Sigmoid colon (tissue), 3 donors: Measurements from ENCODE around the gene AGAP9.
"Not testable (repeated sequence)": the region's sequence is repeated elsewhere in the genome, so short reads cannot be mapped to it uniquely, and the experiment has no call there.

Source experiments
- POLR2A ChIP-seq, 2 donors: fragments of 450-650 bp; IDR thresholded peaks; one replicate each; pipeline ENCODE4 v1.6.1; 2016; ENCODE audit warnings: antibody characterized with exemption in 2 of 2, mild to moderate bottlenecking in 2 of 2, moderate library complexity in 2 of 2
- TF ChIP-seq, protein P1 (sequence below), 4 experiments: fragments of 450-650 bp in 3 of 4; fragments of 200-600 bp in 1 of 4; IDR thresholded peaks; one replicate each; pipeline ENCODE4 v1.5.1; 2016 to 2019; ENCODE audit warnings: antibody characterized with exemption in 4 of 4, mild to moderate bottlenecking in 3 of 4, moderate library complexity in 2 of 4

DNA sequence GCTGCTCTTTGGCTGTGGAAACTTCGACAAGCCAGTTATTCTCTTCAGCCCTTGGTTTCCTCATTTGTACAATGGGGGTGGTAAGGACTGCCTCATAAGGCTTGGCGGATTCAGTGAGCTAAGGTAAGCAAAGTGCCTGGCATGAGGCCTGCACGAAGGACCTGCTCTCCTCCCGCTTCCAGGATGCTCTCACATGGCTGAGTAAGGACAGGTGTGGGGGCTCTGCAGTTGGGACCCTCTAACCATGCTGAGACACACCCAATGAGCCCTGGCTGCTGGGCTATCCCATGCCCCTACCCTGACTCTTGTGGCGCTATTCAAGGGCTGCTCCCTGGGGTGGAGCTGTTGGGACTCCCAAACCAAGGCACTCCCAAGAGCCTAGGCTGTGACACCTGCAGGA lies 48.3 kb downstream of the AGAP9 start:
- not testable (repeated sequence) for TF ChIP-seq POLR2A (IDR thresholded peaks at IDR 0.05)
- TF ChIP-seq, protein P1, sequence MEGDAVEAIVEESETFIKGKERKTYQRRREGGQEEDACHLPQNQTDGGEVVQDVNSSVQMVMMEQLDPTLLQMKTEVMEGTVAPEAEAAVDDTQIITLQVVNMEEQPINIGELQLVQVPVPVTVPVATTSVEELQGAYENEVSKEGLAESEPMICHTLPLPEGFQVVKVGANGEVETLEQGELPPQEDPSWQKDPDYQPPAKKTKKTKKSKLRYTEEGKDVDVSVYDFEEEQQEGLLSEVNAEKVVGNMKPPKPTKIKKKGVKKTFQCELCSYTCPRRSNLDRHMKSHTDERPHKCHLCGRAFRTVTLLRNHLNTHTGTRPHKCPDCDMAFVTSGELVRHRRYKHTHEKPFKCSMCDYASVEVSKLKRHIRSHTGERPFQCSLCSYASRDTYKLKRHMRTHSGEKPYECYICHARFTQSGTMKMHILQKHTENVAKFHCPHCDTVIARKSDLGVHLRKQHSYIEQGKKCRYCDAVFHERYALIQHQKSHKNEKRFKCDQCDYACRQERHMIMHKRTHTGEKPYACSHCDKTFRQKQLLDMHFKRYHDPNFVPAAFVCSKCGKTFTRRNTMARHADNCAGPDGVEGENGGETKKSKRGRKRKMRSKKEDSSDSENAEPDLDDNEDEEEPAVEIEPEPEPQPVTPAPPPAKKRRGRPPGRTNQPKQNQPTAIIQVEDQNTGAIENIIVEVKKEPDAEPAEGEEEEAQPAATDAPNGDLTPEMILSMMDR (IDR thresholded peaks at IDR 0.05): not testable (repeated sequence)
